PC-9 (cell line): ENCODE data around the gene ZNF407. TPM values are rescaled to one million over a fixed set of nuclear protein-coding genes. Genes with fewer than 3 reads are reported as not detected.

Experiments
- BruUV-seq: library from RNA; stranded (reverse); fragments of 400-500 nt; replicated peaks from 2 replicates; lab custom pipeline; 2021; lab: Mats Ljungman, UMichigan
- CTCF ChIA-PET: fragments of 300-600 bp; sonication (Branson Sonifier 250); formaldehyde crosslinking; loops from one replicate; lab custom pipeline; 2022; ENCODE audit warnings: antibody characterized with exemption; lab: Charles Lee
- POLR2A ChIA-PET: fragments of 300-600 bp; sonication (Branson Sonifier 250); formaldehyde crosslinking; loops from one replicate; lab custom pipeline; 2022; ENCODE audit warnings: antibody characterized with exemption; ENCODE audit not compliant: unreplicated experiment; lab: Charles Lee
- DNase-seq, 2 experiments: peaks; one replicate each; pipeline versions ENCODE4 v3.0.0 to v3.0.0-alpha.2; 2015 to 2022; ENCODE audit warnings: mixed read lengths in 1 of 2
- H2AFZ ChIP-seq: fragments of 200-600 bp; sonication (generic); 2 replicates; pipeline ENCODE4 v1.8.1; 2017; ENCODE audit warnings: antibody characterized with exemption
- H3F3A ChIP-seq: fragments of 200-600 bp; sonication (generic); 2 replicates; pipeline ENCODE4 v1.8.1; 2017; ENCODE audit warnings: antibody characterized with exemption, mild to moderate bottlenecking, low read depth; ENCODE audit not compliant: insufficient read depth
- H3K27ac ChIP-seq: fragments of 200-600 bp; sonication (generic); 2 replicates; pipeline ENCODE4 v1.6.1; 2016; ENCODE audit warnings: mixed run types
- H3K27me3 ChIP-seq: fragments of 200-600 bp; sonication (generic); 2 replicates; pipeline ENCODE4 v1.6.1; 2016; ENCODE audit warnings: low read depth, mixed run types; ENCODE audit not compliant: insufficient read depth
- H3K36me3 ChIP-seq: fragments of 200-600 bp; sonication (generic); 2 replicates; pipeline ENCODE4 v1.6.1; 2016; ENCODE audit warnings: low read depth, mixed run types
- H3K4me1 ChIP-seq: fragments of 200-600 bp; sonication (generic); replicated peaks from 2 replicates; pipeline ENCODE4 v1.6.1; 2016; ENCODE audit warnings: mixed run types; ENCODE audit not compliant: insufficient read depth
- H3K4me2 ChIP-seq: fragments of 200-600 bp; sonication (generic); 2 replicates; pipeline ENCODE4 v1.6.1; 2017; ENCODE audit warnings: mixed run types
- H3K4me3 ChIP-seq: fragments of 200-600 bp; sonication (generic); 2 replicates; pipeline ENCODE4 v1.6.1; 2016; ENCODE audit warnings: mixed run types
- H3K79me2 ChIP-seq: fragments of 200-600 bp; sonication (generic); 2 replicates; pipeline ENCODE4 v1.6.1; 2017; ENCODE audit warnings: low read depth, mixed run types
- H3K9me2 ChIP-seq: fragments of 200-600 bp; sonication (generic); 2 replicates; pipeline ENCODE4 v1.8.1; 2017; ENCODE audit warnings: mild to moderate bottlenecking; ENCODE audit not compliant: insufficient read depth
- H3K9me3 ChIP-seq: fragments of 200-600 bp; sonication (generic); 2 replicates; pipeline ENCODE4 v1.8.1; 2016; ENCODE audit warnings: low read depth; ENCODE audit not compliant: insufficient read depth
- H4K20me1 ChIP-seq: fragments of 200-600 bp; sonication (generic); 2 replicates; pipeline ENCODE4 v1.8.1; 2017; ENCODE audit not compliant: insufficient read depth
- CTCF ChIP-seq: fragments of 200-600 bp; sonication (generic); conservative IDR thresholded peaks from 2 replicates; pipeline ENCODE4 v1.6.1; 2017; ENCODE audit warnings: mixed run types, antibody characterized with exemption, mild to moderate bottlenecking, moderate library complexity
- EZH2 ChIP-seq: fragments of 200-600 bp; sonication (generic); IDR thresholded peaks from 2 replicates; pipeline ENCODE4 v1.8.0; 2017; ENCODE audit warnings: antibody characterized with exemption, low read depth
- intact Hi-C: fragments of 100-400 bp; cut with micrococcal nuclease; formaldehyde crosslinking; loops from one replicate; pipeline ENCODE4 v1.10.0; 2022; ENCODE audit not compliant: unreplicated experiment
- total RNA-seq: library from RNA; stranded (reverse); gene quantifications from 2 replicates; pipeline ENCODE4 v1.2.3, GENCODE V29; 2021

The ZNF407 gene
- total RNA-seq, 1 experiment from 2014 or later, result 13.4 TPM

- Histone ChIP-seq H3K9me2 (no peaks in the 10 kb centered on the region), H3K9me3 (no peaks in the 10 kb centered on the region), H3K4me1 (peaks cover 20% of the 10 kb centered on the region), H3K27ac (peak overlapping the region; percentile 44), H3K4me3 (peak overlapping the region; percentile 25; the same call in 1 of the 2 replicates), H4K20me1 (no peaks in the 10 kb centered on the region), H2AFZ (0 out of 2 replicates have a peak overlapping the region, but pooled peaks have one; percentile 26), H3K27me3 (no peaks in the 10 kb centered on the region), H3K36me3 (no peaks in the 10 kb centered on the region), H3F3A (peaks cover 14% of the 10 kb centered on the region; the same call in 1 of the 2 replicates), H3K4me2 (peak overlapping the region; percentile 57), H3K79me2 (no peaks in the 10 kb centered on the region)
- DNase-seq, result peak; percentile 47 to 93
- POLR2A ChIA-PET, result interaction anchor here (0.5 to 0.6 kb wide), 2 partner anchors 138 to 442 kb away, joined by 4 to 9 read pairs; partner anchors contain the start of gene PTGR3
- CTCF ChIA-PET, result no interaction called here
- intact Hi-C loops, result loop anchor here (2.0 kb wide), 1 partner anchor 140 kb away; the partner anchor contains the start of gene TSHZ1
- TF ChIP-seq CTCF, result no peak
- no peak for TF ChIP-seq EZH2
- TSS peak; percentile 41 for BruUV-seq
Observed at GRCh38 chr18:75070625-75071483, 473.2 kb downstream of the ZNF407 start.

- Histone ChIP-seq H3K27ac (peak overlapping the region; percentile 44), H3K4me1 (peaks cover 20% of the 10 kb centered on the region), H4K20me1 (no peaks in the 10 kb centered on the region), H3K36me3 (no peaks in the 10 kb centered on the region), H3K9me2 (no peaks in the 10 kb centered on the region), H3K9me3 (no peaks in the 10 kb centered on the region), H2AFZ (no peak overlapping the region), H3K4me2 (peak overlapping the region; percentile 57), H3K27me3 (no peaks in the 10 kb centered on the region), H3K4me3 (no peak overlapping the region), H3K79me2 (no peaks in the 10 kb centered on the region), H3F3A (peaks cover 14% of the 10 kb centered on the region; the same call in 1 of the 2 replicates)
- BruUV-seq, result no TSS peak
- ChIA-PET CTCF (no interaction called here), POLR2A (interaction anchor here (0.6 kb wide), 1 partner anchor 443 kb away, joined by 4 read pairs; no protein-coding TSS in a partner anchor)
- intact Hi-C loops, result loop anchor here (2.0 kb wide), 1 partner anchor 139 kb away; the partner anchor contains the start of gene TSHZ1
- TF ChIP-seq EZH2 (no peak), CTCF (no peak)
- DNase-seq, result no peak
Observed at GRCh38 chr18:75071484-75071785, 473.8 kb downstream of the ZNF407 start.

GRCh38 chr18:75071866-75072671 is 474.4 kb downstream of the ZNF407 start:
- Histone ChIP-seq H3K9me2 (no peaks in the 10 kb centered on the region), H3K27me3 (no peaks in the 10 kb centered on the region), H3K36me3 (no peaks in the 10 kb centered on the region), H4K20me1 (no peaks in the 10 kb centered on the region), H2AFZ (no peak overlapping the region), H3K4me1 (peaks cover 20% of the 10 kb centered on the region), H3K79me2 (no peaks in the 10 kb centered on the region), H3K4me2 (peak overlapping the region; percentile 57), H3F3A (peaks cover 14% of the 10 kb centered on the region; the same call in 1 of the 2 replicates), H3K9me3 (no peaks in the 10 kb centered on the region), H3K4me3 (no peak overlapping the region), H3K27ac (no peak overlapping the region)
- TF ChIP-seq EZH2 (no peak), CTCF (no peak)
- BruUV-seq, result no TSS peak
- DNase-seq, result no peak
- ChIA-PET POLR2A (no interaction called here), CTCF (no interaction called here)
- intact Hi-C loops, result loop anchor here (2.0 kb wide), 1 partner anchor 139 kb away; the partner anchor contains the start of gene TSHZ1
